CD4-positive, alpha-beta T cell treated with Interleukin-12 subunit alpha and Interleukin-12 subunit beta, for 1 hour (primary cell): ENCODE measurements around the gene NUDT17.
"Not testable (repeated sequence)": the region's sequence is repeated elsewhere in the genome, so short reads cannot be mapped to it uniquely, and the experiment has no call there.

Experiments used
- DNase-seq: peaks from one replicate; pipeline ENCODE4 v3.0.0-alpha.2; 2020

NUDT17 gene, protein sequence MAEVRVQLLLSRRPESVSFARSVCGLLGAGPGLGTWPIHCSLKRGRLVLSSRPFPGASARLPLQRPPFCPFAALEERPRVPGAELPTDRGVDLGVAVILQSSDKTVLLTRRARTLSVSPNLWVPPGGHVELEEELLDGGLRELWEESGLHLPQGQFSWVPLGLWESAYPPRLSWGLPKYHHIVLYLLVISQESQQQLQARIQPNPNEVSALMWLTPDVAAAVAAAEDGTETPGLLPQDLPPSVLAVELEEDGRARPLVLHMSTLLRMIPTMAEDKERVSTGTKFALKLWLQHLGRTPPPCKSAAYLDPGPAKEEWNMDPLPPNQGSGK

DNA sequence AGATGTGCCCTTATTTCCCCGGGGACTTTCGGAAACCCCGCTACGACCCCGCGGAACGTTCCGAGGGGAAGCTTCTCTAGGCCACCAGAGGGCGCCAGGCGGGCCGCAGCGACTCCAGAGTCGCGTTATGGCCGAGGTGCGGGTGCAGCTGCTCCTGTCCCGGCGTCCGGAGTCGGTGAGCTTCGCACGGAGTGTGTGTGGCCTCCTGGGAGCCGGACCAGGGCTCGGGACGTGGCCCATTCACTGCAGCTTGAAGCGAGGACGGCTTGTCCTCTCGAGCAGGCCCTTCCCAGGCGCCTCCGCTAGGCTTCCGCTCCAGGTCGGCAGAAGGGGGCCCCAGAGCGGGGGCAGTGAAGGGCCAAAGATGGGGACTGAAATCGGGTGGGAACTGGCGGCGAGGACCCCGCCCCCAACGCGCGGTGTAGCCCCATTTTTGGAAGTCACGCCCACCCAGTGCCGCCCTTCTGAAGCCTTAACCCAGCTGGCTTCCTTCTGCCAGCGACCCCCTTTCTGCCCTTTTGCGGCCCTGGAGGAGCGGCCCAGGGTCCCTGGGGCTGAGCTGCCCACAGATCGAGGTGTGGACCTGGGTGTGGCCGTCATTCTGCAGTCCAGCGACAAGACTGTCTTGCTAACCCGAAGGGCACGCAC lies at the start of gene NUDT17:
TSS of gene NUDT17 (plus strand) at position 117 of the 648 bp plus-strand sequence. CDS start at position 128, 11 bp downstream.
- peak; percentile 78 for DNase-seq

DNA sequence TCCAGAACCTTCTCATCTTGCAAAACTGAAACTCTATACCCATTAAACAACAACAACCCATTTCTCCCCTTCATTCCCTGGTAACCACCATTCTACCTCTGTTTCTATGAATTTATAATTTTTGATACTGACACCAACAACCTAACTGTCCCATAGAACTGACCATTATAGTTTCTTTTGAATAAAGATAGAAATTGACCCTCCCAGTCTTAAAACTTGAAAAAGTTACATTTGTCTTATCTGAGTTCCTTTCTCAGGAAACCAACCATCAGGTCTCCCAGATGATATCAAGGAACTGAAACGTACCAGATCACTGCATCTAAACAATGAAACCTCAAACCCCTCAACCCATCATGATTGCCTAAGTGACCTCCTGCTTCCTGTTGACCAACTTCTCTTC lies 48.7 kb upstream of the NUDT17 start:
- DNase-seq, result no peak

- DNase-seq, result no peak
These were observed 45.6 kb upstream of the NUDT17 start for GRCh38 chr1:145799806-145800205.

DNA sequence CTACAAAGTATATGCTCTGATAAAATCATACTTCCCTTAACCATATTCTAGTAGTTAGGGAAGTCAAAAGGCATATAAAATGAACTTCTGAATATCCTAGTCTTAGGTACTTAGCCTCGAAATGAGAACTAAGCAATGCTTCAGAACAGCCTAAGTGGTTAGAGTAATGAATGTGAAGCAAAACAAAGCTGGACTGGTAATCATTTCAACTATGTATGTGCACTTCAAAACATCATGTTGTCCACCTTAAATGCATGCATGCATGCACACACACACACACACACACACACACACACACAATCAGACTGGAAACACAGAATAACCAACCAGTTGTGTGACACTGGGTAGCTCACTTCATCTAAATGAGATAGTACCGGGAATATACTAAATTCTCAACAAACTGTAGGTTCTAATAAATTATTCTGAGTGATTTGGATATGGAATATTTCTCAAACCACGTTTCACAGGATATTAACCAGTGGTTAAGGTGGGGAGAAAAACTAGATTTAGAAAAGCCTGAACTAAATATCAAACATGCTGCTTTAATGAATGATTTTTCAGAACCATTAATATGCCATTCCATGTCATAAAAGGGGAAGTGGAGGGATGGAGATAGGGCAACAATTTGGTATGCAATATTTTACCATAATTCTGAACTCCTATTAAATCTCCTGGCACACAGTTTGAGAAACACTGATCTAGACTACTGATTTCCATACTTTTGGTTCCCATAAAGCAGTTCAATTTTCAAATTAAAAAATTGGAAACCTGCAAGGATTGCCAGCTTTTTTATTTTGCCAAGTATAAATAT lies 41.0 kb upstream of the NUDT17 start:
- DNase-seq, result no peak

GRCh38 chr1:145805057-145805456 lies 40.4 kb upstream of the NUDT17 start:
- no peak for DNase-seq

DNA sequence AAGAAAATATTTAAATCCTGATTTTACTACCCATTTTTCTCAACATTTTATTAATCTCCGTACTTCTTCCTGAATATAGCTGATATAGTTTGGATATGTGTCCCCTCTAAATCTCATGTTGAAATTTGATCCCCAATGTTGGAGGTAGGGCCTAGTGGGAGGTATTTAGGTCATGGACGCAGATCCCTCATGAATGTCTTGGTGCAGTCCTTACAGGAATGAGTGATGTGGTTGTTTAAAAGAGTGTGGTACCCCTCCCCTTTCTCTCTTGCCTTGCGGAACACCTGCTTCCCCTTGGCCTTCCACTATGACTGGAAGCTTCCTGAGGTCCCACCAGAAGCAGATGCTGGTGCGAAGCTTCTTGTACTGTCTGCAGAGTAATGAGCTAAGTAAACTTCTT lies 39.0 kb upstream of the NUDT17 start:
- DNase-seq, result no peak

DNA sequence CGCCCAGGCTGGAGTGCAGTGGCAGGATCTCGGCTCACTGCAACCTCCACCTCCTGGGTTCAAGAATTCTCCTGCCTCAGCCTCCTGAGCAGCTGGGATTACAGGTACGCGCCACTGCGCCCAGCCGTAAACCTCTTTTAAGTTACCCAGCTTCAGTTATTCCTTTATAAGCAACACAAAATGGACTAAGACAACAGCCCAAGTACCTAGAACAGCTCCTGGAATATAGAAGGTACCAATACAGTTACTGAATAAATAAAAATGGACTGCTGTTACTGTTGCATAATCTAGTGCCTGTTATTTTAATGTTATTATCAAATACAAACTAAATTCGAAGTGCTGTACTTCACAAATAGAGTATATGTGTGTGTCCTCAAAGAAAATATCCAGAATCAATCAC lies 38.6 kb upstream of the NUDT17 start:
- no peak for DNase-seq

GRCh38 chr1:145812977-145813810 lies 32.2 kb upstream of the NUDT17 start:
- not testable (repeated sequence) for DNase-seq

GRCh38 chr1:145818095-145818494 lies 27.3 kb upstream of the NUDT17 start:
- DNase-seq, result not testable (repeated sequence)

- not testable (repeated sequence) for DNase-seq
These were observed 22.6 kb upstream of the NUDT17 start for GRCh38 chr1:145822779-145823331.

GRCh38 chr1:145823565-145824498 lies 21.6 kb upstream of the NUDT17 start, which contains the start of the genes POLR3C and RNF115:
TSS of gene POLR3C (plus strand) at chr1:145824200. CDS start at chr1:145825777, 1,577 bp downstream.
TSS of gene RNF115 (minus strand) at chr1:145824095. CDS start at chr1:145823873, 222 bp downstream.
- peak; percentile 91 for DNase-seq

DNA sequence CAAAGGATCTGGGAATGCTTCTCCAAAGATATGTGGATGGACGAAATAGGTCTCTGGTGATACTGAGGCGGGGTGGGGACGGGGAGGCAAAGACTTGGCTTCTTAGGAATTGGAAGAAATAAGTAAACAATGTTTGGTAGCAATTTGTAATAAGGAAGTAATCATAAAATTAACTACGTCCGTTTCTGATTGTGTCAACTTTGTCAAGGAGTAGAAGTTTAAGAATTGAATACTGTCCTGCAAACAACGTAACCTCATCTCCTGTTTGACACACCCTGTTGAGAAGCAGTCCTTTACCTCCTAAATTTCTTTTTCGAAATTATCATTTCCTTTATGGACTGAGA lies 21.0 kb upstream of the NUDT17 start:
- DNase-seq, result no peak

DNA sequence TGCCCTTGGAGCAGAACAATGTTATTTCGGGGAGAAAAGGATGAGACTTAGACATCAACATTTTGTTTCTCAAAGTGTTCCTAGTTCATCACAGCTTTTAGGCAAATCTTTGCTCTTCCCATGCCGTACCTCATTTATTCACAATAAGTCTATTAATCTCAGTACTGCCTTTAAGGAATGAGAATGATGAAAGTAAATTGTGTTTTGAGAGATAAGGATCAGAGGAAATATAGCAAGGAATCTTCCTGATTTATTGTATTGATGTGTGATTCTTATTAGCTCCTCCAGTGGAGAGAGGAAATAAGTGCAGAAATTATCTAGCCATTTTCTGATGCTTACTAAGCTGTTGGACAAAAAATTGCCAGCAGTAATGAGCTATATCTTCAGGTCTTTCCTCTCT lies 19.4 kb upstream of the NUDT17 start:
- DNase-seq, result no peak

GRCh38 chr1:145827966-145828365 lies 17.5 kb upstream of the NUDT17 start:
- no peak for DNase-seq

- no peak for DNase-seq
These were observed 16.9 kb upstream of the NUDT17 start for GRCh38 chr1:145828367-145829026.

- not testable (repeated sequence) for DNase-seq
These were observed 14.6 kb upstream of the NUDT17 start for GRCh38 chr1:145830810-145831209.

DNA sequence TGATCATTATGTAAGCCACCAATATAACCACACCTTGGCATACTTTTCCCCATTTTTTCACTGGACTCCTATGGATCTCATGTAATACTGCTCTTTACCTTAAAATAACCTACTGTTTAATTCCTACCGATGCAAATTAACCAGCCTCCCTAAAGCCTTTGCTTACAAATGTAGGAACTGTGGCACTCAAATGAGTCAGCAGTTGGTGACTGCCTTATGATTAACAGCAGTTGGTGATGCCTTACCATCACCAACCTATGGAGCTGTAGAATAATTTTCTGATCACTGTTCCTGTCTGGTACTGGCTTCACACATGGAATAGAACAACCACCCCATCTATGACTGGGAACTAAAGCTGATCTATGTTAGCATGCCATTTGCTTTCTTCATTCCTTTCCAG lies 7.8 kb upstream of the NUDT17 start:
- no peak for DNase-seq

GRCh38 chr1:145843031-145843430 lies 2.4 kb upstream of the NUDT17 start:
- no peak for DNase-seq

DNA sequence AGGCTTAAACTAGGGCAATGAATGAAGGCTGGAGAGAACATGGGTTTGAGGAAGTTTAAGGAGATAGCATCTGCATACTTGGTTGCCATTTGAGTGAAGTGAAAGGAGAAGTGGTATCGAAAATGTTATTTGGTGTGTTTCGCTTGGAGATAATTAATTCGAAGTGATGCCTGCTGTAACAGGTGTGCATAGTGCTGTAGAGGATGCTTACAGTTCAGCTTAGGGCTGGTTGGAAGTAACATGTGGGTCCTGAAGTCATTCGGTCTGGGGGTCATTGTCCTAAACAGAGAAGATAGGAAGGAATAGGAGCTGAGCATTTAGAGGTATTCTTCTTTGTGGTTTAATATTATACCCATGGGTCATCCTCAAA lies 301 bp upstream of the NUDT17 start:
- DNase-seq, result no peak

- peak; percentile 45 for DNase-seq
These were observed 777 bp downstream of the NUDT17 start for GRCh38 chr1:145846201-145846612.

- no peak for DNase-seq
These were observed 2.4 kb downstream of the NUDT17 start for GRCh38 chr1:145847827-145848226.
